SK-N-SH treated with all-trans-retinoic acid at 6 μM for 48 hours (cell line): ENCODE data around the gene PDCD1.

ENCODE experiments used
- ATAC-seq: fragments of 200-7000 bp; cut with Tn5 transposase; 3 replicates; pipeline ENCODE4 v1.9.1; 2020; ENCODE audit warnings: mild to moderate bottlenecking, moderate library complexity
- BACH2 ChIP-seq: fragments of 250-450 bp; sonication (Bioruptor Pico); IDR thresholded peaks from 2 replicates; pipeline ENCODE4 v1.9.0; 2021; ENCODE audit warnings: mild to moderate bottlenecking, borderline replicate concordance
- CSDC2 ChIP-seq: fragments of 250-450 bp; sonication (Bioruptor Pico); IDR thresholded peaks from 2 replicates; pipeline ENCODE4 v1.5.0; 2020; ENCODE audit warnings: mild to moderate bottlenecking, moderate library complexity
- ESRRG ChIP-seq: fragments of 250-450 bp; sonication (Bioruptor Pico); IDR thresholded peaks from 2 replicates; pipeline ENCODE4 v1.6.1; 2021; ENCODE audit warnings: mild to moderate bottlenecking
- GLIS3 ChIP-seq: fragments of 250-450 bp; sonication (Bioruptor Pico); IDR thresholded peaks from 2 replicates; pipeline ENCODE4 v1.5.0; 2020; ENCODE audit warnings: mild to moderate bottlenecking, moderate library complexity
- ISL1 ChIP-seq: fragments of 250-450 bp; sonication (Bioruptor Pico); IDR thresholded peaks from 2 replicates; pipeline ENCODE4 v2.1.2; 2022; ENCODE audit warnings: mild to moderate bottlenecking, moderate library complexity
- OSR1 ChIP-seq: fragments of 250-450 bp; sonication (Bioruptor Pico); IDR thresholded peaks from 2 replicates; pipeline ENCODE4 v1.8.0; 2022; ENCODE audit warnings: moderate library complexity, mild to moderate bottlenecking, inconsistent platforms
- PPARA ChIP-seq: fragments of 250-450 bp; sonication (Bioruptor Pico); IDR thresholded peaks from 2 replicates; pipeline ENCODE4 v1.5.0; 2020; ENCODE audit warnings: mild to moderate bottlenecking, borderline replicate concordance
- RARB ChIP-seq: fragments of 250-450 bp; sonication (Bioruptor Pico); IDR thresholded peaks from 2 replicates; pipeline ENCODE4 v1.8.0; 2021; ENCODE audit warnings: mild to moderate bottlenecking, moderate library complexity
- SNAI2 ChIP-seq: fragments of 250-450 bp; sonication (Bioruptor Pico); IDR thresholded peaks from 2 replicates; pipeline ENCODE4 v1.5.0; 2020; ENCODE audit warnings: mild to moderate bottlenecking, moderate library complexity
- TCF4 ChIP-seq: fragments of 250-450 bp; sonication (Bioruptor Pico); IDR thresholded peaks from 2 replicates; pipeline ENCODE4 v1.8.0; 2021; ENCODE audit warnings: mild to moderate bottlenecking, moderate library complexity, borderline replicate concordance
- ZC3H10 ChIP-seq: fragments of 250-450 bp; sonication (Bioruptor Pico); IDR thresholded peaks from 2 replicates; pipeline ENCODE4 v1.5.1; 2021; ENCODE audit warnings: mild to moderate bottlenecking, moderate library complexity
- ZFP3 ChIP-seq: fragments of 250-450 bp; sonication (Bioruptor Pico); IDR thresholded peaks from 2 replicates; pipeline ENCODE4 v1.5.0; 2020; ENCODE audit warnings: mild to moderate bottlenecking, moderate library complexity
- ZFP30 ChIP-seq: fragments of 450-650 bp; formaldehyde crosslinking; IDR thresholded peaks from 2 replicates; pipeline ENCODE4 v1.5.0; 2022; ENCODE audit warnings: mild to moderate bottlenecking, moderate library complexity
- ZNF565 ChIP-seq: fragments of 450-650 bp; formaldehyde crosslinking; conservative IDR thresholded peaks from 2 replicates; pipeline ENCODE4 v1.5.0; 2020; ENCODE audit warnings: low read depth, mild to moderate bottlenecking, moderate library complexity
- ZNF70 ChIP-seq: fragments of 450-650 bp; formaldehyde crosslinking; IDR thresholded peaks from 2 replicates; pipeline ENCODE4 v1.5.0; 2020; ENCODE audit warnings: mild to moderate bottlenecking, moderate library complexity
- ZNF8 ChIP-seq: fragments of 450-650 bp; formaldehyde crosslinking; IDR thresholded peaks from 2 replicates; pipeline ENCODE4 v1.5.0; 2020; ENCODE audit warnings: mild to moderate bottlenecking, moderate library complexity
- TF ChIP-seq, protein P1 (sequence below): fragments of 250-450 bp; sonication (Bioruptor Pico); IDR thresholded peaks from 2 replicates; pipeline ENCODE4 v1.8.0; 2020; ENCODE audit warnings: mild to moderate bottlenecking, moderate library complexity, borderline replicate concordance
- TF ChIP-seq, protein P2 (sequence below): fragments of 250-450 bp; sonication (Bioruptor Pico); IDR thresholded peaks from 2 replicates; pipeline ENCODE4 v1.8.0; 2021; ENCODE audit warnings: low read depth, mild to moderate bottlenecking, moderate library complexity, borderline replicate concordance
- TF ChIP-seq, protein P3 (sequence below): fragments of 250-450 bp; sonication (Bioruptor Pico); IDR thresholded peaks from 2 replicates; pipeline ENCODE4 v1.5.1; 2021; ENCODE audit warnings: mild to moderate bottlenecking, moderate library complexity
- TF ChIP-seq, protein P4 (sequence below): fragments of 250-450 bp; sonication (Bioruptor Pico); IDR thresholded peaks from 2 replicates; pipeline ENCODE4 v1.5.0; 2020; ENCODE audit warnings: mild to moderate bottlenecking, moderate library complexity
- TF ChIP-seq, protein P5 (sequence below): fragments of 250-450 bp; sonication (Bioruptor Pico); IDR thresholded peaks from 2 replicates; pipeline ENCODE4 v1.5.1; 2020; ENCODE audit warnings: low read depth, mild to moderate bottlenecking, moderate library complexity

PDCD1 gene

DNA sequence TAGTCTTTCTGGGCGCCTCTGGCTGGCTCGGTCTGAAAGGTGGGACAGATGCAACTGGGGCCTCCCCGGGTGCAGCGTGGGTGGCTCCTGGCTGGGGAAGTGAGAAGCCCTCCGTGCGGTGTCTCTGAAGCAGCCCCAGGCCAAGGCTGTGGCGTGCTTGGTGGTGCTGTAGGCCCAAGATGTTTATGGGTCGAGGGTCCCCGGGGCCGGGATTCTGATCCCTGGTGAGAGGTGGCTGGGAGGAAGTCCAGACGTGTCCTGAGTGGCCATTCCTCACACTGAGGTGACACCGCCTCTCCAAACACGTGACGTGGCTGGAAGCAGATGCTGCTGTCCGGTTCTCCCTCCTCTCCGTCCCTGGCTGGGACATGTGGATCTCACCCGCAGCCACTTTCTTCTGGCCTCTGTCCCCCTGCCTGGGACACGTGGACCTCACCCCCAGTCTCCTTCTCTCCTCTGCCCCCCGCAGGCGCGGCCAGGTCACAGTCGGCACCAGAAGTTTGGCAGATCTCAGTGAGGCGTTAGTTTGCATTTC is 23.5 kb upstream of the PDCD1 start:
- ATAC-seq, result peak; percentile 17
- TF ChIP-seq PPARA, result no peak
- TF ChIP-seq ZNF70 (CRISPR knock-in tag), result no peak
- TF ChIP-seq ZNF565 (CRISPR knock-in tag), result no peak
- TF ChIP-seq, protein P1, sequence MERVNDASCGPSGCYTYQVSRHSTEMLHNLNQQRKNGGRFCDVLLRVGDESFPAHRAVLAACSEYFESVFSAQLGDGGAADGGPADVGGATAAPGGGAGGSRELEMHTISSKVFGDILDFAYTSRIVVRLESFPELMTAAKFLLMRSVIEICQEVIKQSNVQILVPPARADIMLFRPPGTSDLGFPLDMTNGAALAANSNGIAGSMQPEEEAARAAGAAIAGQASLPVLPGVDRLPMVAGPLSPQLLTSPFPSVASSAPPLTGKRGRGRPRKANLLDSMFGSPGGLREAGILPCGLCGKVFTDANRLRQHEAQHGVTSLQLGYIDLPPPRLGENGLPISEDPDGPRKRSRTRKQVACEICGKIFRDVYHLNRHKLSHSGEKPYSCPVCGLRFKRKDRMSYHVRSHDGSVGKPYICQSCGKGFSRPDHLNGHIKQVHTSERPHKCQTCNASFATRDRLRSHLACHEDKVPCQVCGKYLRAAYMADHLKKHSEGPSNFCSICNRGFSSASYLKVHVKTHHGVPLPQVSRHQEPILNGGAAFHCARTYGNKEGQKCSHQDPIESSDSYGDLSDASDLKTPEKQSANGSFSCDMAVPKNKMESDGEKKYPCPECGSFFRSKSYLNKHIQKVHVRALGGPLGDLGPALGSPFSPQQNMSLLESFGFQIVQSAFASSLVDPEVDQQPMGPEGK (CRISPR knock-in tag), result no peak
- TF ChIP-seq, all 23 proteins: peak for 0

DNA sequence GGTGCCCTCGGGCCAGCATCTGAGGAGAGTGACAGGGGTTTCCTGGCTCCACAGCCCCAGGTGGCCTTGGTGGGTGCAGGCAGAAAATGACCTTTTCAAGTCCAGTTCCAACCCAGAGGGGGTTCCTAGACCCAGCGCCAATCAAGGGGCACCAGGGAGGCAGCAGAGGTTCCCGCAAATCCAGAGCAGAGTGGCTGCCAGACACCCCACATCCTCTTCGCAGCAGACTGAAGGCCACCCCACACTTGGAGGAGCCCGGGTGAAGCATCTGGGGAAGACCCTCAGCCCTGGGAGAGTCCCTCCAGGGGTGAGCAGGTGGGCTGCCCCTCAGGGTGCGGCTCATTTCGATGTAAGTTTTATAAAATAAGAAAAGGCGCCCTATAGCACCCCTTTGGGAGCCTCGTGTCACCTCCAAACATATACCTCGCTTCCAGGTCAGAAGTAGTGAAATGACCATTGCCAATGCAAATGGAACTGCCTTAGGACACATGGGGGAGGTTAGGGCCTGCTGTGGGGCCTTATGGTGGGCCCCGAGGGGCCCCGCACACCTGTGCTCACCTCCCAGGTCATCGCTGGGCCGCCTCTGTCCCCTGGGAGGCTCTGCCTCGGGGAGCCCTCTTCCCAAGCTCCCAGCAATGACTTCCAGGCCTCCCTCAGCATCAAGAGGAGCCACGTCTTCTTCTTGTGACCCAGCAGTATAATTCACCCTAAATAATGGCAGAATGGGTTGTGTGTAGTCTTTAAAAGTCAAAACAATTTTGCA is 21.8 kb upstream of the PDCD1 start:
- no peak for ATAC-seq

More for the DNA sequence above, 21.8 kb upstream of the PDCD1 start:
- TF ChIP-seq CSDC2, result no peak
- TF ChIP-seq, protein P1 (CRISPR knock-in tag), result no peak
- TF ChIP-seq ZNF70 (CRISPR knock-in tag), result no peak
- TF ChIP-seq ISL1, result no peak
- no peak for TF ChIP-seq ZNF8 (CRISPR knock-in tag)
- TF ChIP-seq, protein P2, sequence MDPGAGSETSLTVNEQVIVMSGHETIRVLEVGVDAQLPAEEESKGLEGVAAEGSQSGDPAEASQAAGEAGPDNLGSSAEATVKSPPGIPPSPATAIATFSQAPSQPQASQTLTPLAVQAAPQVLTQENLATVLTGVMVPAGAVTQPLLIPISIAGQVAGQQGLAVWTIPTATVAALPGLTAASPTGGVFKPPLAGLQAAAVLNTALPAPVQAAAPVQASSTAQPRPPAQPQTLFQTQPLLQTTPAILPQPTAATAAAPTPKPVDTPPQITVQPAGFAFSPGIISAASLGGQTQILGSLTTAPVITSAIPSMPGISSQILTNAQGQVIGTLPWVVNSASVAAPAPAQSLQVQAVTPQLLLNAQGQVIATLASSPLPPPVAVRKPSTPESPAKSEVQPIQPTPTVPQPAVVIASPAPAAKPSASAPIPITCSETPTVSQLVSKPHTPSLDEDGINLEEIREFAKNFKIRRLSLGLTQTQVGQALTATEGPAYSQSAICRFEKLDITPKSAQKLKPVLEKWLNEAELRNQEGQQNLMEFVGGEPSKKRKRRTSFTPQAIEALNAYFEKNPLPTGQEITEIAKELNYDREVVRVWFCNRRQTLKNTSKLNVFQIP (CRISPR knock-in tag), result no peak
- no peak for TF ChIP-seq OSR1 (CRISPR knock-in tag)
- TF ChIP-seq, protein P3, sequence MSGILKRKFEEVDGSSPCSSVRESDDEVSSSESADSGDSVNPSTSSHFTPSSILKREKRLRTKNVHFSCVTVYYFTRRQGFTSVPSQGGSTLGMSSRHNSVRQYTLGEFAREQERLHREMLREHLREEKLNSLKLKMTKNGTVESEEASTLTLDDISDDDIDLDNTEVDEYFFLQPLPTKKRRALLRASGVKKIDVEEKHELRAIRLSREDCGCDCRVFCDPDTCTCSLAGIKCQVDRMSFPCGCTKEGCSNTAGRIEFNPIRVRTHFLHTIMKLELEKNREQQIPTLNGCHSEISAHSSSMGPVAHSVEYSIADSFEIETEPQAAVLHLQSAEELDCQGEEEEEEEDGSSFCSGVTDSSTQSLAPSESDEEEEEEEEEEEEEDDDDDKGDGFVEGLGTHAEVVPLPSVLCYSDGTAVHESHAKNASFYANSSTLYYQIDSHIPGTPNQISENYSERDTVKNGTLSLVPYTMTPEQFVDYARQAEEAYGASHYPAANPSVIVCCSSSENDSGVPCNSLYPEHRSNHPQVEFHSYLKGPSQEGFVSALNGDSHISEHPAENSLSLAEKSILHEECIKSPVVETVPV (CRISPR knock-in tag), result no peak
- no peak for TF ChIP-seq GLIS3 (CRISPR knock-in tag)
- no peak for TF ChIP-seq PPARA
- no peak for TF ChIP-seq SNAI2 (CRISPR knock-in tag)
- TF ChIP-seq, protein P4, sequence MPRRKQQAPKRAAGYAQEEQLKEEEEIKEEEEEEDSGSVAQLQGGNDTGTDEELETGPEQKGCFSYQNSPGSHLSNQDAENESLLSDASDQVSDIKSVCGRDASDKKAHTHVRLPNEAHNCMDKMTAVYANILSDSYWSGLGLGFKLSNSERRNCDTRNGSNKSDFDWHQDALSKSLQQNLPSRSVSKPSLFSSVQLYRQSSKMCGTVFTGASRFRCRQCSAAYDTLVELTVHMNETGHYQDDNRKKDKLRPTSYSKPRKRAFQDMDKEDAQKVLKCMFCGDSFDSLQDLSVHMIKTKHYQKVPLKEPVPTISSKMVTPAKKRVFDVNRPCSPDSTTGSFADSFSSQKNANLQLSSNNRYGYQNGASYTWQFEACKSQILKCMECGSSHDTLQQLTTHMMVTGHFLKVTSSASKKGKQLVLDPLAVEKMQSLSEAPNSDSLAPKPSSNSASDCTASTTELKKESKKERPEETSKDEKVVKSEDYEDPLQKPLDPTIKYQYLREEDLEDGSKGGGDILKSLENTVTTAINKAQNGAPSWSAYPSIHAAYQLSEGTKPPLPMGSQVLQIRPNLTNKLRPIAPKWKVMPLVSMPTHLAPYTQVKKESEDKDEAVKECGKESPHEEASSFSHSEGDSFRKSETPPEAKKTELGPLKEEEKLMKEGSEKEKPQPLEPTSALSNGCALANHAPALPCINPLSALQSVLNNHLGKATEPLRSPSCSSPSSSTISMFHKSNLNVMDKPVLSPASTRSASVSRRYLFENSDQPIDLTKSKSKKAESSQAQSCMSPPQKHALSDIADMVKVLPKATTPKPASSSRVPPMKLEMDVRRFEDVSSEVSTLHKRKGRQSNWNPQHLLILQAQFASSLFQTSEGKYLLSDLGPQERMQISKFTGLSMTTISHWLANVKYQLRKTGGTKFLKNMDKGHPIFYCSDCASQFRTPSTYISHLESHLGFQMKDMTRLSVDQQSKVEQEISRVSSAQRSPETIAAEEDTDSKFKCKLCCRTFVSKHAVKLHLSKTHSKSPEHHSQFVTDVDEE (CRISPR knock-in tag), result no peak
- TF ChIP-seq TCF4 (CRISPR knock-in tag), result no peak
- TF ChIP-seq, protein P5, sequence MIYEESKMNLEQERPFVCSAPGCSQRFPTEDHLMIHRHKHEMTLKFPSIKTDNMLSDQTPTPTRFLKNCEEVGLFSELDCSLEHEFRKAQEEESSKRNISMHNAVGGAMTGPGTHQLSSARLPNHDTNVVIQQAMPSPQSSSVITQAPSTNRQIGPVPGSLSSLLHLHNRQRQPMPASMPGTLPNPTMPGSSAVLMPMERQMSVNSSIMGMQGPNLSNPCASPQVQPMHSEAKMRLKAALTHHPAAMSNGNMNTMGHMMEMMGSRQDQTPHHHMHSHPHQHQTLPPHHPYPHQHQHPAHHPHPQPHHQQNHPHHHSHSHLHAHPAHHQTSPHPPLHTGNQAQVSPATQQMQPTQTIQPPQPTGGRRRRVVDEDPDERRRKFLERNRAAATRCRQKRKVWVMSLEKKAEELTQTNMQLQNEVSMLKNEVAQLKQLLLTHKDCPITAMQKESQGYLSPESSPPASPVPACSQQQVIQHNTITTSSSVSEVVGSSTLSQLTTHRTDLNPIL (CRISPR knock-in tag), result no peak
- no peak for TF ChIP-seq RARB (CRISPR knock-in tag)
- no peak for TF ChIP-seq ESRRG (CRISPR knock-in tag)
- no peak for TF ChIP-seq BACH2 (CRISPR knock-in tag)
- no peak for TF ChIP-seq ZFP30 (CRISPR knock-in tag)
- TF ChIP-seq ZC3H10, result no peak
- TF ChIP-seq ZFP3, result no peak
